ENCODE data around the gene ETS2.

DNA sequence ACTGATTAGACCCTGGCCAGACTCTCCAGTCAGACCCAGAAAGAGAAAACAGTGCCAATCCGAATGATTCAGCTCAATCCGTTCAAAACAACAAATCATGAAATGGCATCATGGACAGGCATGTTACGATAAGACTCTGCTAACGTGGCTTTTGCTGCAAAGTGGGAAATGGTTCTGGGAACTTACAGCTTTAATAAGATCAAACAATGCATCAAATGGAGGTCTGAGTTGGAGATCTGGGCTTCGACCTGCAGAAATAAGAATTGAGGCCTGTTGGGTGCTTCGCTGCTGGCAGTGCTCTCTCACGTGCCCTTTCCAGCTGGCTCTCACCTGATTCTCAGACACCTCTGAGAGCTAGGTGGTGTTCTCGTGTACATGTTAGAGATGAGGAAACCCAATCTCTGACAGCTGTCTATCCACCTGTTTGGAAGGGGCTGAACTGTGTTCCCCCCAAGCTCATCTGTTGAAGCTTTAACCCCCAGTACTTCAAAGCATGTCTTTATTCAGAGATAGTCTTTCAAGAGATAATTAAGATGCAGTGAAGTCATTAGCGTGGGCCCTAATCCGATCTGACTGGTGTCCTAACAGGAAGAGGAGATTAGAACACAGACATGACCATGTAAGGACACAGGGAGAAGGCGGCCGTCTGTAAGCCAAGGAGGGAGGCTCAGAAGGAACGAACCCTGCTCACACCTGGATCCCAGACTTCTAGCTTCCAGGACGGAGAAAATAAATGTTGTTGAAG, 45.5 kb upstream of the ETS2 start:
- TF ChIP-seq, protein P1, sequence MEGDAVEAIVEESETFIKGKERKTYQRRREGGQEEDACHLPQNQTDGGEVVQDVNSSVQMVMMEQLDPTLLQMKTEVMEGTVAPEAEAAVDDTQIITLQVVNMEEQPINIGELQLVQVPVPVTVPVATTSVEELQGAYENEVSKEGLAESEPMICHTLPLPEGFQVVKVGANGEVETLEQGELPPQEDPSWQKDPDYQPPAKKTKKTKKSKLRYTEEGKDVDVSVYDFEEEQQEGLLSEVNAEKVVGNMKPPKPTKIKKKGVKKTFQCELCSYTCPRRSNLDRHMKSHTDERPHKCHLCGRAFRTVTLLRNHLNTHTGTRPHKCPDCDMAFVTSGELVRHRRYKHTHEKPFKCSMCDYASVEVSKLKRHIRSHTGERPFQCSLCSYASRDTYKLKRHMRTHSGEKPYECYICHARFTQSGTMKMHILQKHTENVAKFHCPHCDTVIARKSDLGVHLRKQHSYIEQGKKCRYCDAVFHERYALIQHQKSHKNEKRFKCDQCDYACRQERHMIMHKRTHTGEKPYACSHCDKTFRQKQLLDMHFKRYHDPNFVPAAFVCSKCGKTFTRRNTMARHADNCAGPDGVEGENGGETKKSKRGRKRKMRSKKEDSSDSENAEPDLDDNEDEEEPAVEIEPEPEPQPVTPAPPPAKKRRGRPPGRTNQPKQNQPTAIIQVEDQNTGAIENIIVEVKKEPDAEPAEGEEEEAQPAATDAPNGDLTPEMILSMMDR (IDR thresholded peaks at IDR 0.05; ENCODE audit: low read length), result no peak
- TF ChIP-seq EZH2phosphoT487 (IDR thresholded peaks at IDR 0.05; ENCODE audit: low read length), result no peak
